Measurements from ENCODE around the gene SPTBN2.
"Not testable (repeated sequence)": the region's sequence is repeated elsewhere in the genome, so short reads cannot be mapped to it uniquely, and the experiment has no call there.

The SPTBN2 gene

GRCh38 chr11:66724167-66724566 is 4.8 kb downstream of the SPTBN2 start:
- not testable (repeated sequence) for DNase-seq (ENCODE audit: low read depth in 2 of 2)

GRCh38 chr11:66723693-66724092 is 5.3 kb downstream of the SPTBN2 start:
- DNase-seq (ENCODE audit: low read depth in 2 of 2), result no peak

DNA sequence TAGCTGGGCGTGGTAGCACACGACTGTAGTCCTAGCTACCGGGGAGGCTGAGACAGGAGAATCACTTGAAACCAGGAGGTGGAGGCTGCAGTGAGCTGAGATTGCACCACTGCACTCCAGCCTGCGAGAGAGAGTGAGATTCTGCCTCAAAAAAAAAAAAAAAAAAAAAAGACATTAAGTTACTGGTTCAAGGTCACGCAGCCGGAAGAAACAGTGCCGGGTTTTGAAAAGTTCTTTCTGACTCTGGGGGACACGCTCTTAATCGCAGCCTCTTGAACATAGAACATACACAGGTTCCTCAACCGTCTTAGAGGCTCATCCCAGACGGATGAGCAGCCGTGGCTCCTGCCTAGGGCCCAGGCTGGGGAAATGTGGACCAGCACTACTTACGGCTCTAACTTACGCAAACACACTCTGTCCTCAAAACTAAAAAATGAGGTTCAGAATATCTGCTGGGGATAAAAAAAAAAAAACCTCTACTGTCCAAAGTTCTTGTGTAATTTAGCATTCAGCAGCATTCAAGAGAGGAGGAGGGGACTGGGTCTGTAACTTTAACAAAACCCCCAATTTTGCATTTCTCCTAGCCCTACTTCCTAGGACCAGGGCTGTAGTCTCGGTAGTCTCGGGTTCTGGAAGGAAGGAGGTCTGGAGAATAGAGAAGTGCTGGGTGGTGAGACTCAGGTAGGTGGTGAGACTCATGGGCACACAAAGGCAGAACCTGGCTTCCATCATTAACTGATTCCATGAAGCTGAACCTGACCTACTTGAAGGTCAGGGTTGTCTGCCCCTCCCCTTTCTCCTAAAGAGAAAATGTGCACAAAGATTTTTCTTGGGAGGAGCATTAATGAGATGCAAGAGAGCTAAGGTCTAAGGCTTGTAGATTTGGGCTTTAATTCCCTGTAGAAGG is 6.0 kb downstream of the SPTBN2 start:
- no peak for DNase-seq (ENCODE audit: low read depth in 2 of 2)

DNA sequence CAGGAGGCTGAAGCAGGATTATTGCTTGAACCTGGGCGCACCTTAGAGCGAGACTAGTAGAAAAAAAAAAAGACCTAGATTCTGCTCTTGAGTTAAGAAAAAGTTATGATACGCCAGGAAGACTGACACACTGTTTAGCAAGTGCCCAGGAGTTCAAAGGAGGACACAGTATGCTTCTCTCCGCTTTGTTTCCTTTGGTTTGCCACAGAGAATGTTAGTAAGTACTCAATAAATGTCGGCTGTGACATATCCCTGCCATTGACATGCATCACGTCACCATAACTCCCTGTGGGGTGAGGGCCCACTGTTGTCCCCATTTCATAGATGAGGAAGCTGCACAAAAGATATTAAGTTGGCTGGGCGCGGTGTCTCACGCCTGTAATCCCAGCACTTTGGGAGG is 7.1 kb downstream of the SPTBN2 start:
- DNase-seq (ENCODE audit: low read depth in 2 of 2), result no peak

GRCh38 chr11:66720899-66721470 is 8.0 kb downstream of the SPTBN2 start:
- no peak for DNase-seq (ENCODE audit: low read depth in 2 of 2)

DNA sequence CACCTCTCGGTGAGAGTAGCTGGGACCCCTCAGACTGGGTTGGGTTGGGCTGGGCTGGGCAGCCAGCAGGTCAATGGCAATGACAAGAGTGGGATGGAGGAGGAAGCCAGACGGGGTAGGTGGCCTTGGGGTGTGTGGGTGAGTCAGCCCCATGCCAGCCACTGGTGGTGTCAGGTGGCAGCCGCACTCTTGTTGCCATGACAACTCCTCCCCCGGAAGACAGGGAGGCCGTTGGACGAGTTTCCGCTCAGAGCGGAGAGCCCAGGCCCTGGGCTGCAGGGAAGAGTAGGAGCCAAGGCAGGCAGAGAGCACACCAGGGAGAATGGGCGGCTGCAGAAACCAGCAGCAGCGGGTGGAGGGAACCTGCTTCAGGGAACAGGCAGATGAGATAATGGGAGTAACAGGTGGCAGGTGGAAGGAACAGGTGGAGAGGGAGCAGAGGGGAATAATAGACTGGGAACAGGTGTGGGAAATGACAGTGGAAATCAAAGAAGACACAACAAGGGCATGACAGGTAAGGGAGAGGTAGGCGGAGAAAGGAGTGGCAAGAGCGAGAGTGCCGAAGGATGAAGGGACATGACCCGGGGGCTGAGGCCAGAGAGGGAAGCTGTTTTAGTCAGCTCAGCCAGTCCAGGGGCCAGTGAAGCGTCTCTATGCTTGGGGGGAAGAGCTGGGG is 8.7 kb downstream of the SPTBN2 start:
- peak; percentile 52 to 56 for DNase-seq (ENCODE audit: low read depth in 2 of 2)

GRCh38 chr11:66719111-66719872 is 9.7 kb downstream of the SPTBN2 start:
- no peak for DNase-seq (ENCODE audit: low read depth in 2 of 2)

DNA sequence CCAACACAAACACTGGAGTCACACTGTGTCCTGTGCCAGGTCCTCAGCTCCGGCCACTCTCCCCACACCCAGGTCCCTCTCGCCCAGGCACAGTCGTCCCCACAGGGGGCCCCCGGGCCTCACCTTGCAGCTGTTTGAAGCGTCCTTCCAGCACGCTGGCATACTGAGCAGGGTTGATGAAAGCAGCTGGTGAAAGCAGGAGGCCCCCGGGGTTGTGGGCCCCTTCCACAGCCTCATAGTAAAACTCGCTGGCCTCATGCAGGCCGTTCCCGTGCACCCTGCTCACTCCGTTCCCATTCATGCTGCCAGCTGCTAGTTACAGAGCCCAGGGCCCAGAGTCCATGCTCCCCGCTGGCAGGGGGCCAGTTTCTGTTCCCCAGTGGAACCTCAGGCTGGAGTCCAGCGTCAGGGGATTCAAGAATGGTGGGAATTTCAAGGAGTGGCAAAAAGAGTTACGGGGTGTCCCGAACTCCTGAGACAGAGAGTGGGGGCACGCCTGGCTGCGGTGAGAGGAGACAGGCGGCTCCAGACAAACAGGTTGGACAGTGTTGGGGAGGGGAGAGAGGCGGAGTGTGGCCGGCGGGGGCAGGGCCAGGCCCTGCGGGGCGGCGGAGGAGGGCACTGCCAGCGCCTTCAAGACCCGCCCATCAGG is 10.6 kb downstream of the SPTBN2 start:
- no peak for DNase-seq (ENCODE audit: low read depth in 2 of 2)

DNA sequence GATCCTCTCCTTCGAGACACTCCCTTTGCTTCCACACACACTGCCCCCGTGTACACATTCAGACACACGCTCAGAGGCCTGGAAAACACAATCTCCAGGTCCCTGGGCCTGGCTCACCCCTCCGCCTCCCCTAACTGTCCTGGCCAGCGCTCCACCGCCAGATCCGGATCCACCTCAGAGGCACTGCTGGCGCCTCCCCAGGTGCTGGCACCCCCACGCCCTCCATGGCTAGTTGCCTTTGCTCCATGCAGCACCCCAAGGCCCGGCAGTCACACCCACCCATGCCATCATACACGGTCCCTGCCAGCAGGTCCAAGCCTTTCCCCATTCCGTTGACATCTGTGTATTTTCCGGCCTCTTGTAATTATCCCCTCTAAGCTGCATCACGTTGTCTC is 11.1 kb downstream of the SPTBN2 start:
- DNase-seq (ENCODE audit: low read depth in 2 of 2), result no peak

GRCh38 chr11:66716996-66717395 is 12.0 kb downstream of the SPTBN2 start:
- DNase-seq (ENCODE audit: low read depth in 2 of 2), result no peak

DNA sequence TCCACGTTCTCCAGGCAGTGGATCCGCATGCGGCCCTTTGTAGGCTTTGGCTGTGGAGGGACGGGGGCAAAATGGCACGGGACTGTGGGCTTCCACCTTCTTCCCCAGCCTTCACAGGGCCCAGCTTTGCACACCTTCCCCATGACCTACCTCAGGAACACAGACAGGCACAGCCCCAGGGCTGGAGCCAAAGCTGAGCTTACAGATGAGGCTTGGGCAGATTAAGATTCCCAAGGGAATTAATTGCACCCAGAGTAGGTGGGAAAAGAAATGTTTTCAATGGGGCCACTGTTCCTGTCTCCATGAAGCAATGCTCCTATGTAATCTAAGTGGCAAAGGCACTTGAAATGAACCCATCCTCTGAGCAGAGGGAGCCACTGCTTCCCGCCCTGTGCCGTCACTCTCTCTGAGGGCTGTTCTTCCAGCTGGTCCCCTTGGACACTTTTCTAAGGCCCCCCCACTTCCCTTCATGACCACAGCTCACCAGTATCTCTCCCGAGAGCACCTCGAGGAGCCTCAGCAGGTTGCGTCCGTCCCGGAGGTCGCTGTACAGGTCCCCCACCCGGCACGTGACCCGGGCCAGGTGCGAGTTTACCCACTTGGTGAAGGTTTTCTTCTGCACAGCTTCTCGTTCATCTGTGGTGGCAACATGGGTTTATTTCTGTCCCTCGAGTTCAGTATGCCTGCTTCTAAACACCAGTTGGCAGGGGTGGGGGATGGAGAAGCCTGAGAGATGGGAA is 13.5 kb downstream of the SPTBN2 start:
- DNase-seq (ENCODE audit: low read depth in 2 of 2), result no peak

DNA sequence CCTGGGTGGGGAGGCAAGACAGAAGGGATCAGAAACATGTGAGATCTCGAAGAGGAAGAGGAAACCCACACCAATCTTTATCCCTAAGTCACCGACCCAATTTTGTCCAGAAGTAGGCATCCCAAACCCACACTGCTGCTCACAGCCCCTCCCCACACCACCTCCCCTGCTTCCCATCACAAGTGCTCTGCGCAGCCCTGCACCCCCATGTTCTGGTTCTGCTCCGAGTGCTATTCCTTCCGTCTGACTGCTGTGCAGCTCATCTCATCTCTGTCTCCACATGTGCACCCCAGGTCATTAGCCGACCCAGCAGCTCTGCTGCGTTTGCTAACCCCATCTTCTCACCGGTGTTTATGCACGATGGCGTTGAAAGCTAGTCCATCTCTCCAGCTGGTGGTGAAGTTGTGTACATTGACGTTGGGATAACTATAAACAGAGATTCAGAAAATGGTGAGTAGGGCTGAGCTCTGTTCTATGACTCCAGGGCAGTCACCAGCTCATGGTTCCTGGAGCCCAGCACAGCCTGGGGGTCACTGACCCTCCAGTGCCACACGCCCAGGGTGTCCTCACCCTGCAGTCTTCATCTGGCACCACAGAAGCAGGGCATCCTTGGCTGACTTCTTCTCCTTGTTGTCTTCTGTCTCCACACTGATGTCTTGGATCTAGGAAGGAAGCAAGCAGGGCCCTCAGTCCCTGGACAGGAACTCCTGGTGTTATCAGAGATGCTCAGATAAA is 15.1 kb downstream of the SPTBN2 start:
- no peak for DNase-seq (ENCODE audit: low read depth in 2 of 2)

GRCh38 chr11:66710384-66710930 is 18.6 kb downstream of the SPTBN2 start:
- no peak for DNase-seq (ENCODE audit: low read depth in 2 of 2)

DNA sequence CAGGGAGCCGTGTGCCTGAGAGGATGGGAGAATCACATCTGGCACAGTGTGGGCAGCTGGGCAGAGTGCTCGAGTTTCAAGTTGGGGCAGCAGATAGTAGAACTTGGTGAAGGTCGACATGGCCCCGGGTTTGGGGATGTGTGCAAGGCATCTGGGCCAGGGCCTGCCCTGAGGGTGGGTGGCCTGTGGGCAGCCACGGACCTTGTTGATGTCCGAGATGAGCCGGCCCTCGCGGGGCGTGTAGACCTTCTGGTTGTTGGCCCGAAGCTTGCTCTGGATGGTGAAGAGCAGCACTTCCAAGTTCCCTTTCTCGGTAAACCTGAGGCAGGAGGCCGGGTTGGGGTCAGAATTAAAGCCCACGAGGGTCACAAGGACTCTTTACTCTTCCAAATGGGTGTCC is 20.3 kb downstream of the SPTBN2 start:
- no peak for DNase-seq (ENCODE audit: low read depth in 2 of 2)

GRCh38 chr11:66708094-66708493 is 20.9 kb downstream of the SPTBN2 start:
- no peak for DNase-seq (ENCODE audit: low read depth in 2 of 2)

- DNase-seq (ENCODE audit: low read depth in 2 of 2), result no peak
Observed at GRCh38 chr11:66707486-66707885, 21.5 kb downstream of the SPTBN2 start.

GRCh38 chr11:66706989-66707388 is 22.0 kb downstream of the SPTBN2 start:
- no peak for DNase-seq (ENCODE audit: low read depth in 2 of 2)

DNA sequence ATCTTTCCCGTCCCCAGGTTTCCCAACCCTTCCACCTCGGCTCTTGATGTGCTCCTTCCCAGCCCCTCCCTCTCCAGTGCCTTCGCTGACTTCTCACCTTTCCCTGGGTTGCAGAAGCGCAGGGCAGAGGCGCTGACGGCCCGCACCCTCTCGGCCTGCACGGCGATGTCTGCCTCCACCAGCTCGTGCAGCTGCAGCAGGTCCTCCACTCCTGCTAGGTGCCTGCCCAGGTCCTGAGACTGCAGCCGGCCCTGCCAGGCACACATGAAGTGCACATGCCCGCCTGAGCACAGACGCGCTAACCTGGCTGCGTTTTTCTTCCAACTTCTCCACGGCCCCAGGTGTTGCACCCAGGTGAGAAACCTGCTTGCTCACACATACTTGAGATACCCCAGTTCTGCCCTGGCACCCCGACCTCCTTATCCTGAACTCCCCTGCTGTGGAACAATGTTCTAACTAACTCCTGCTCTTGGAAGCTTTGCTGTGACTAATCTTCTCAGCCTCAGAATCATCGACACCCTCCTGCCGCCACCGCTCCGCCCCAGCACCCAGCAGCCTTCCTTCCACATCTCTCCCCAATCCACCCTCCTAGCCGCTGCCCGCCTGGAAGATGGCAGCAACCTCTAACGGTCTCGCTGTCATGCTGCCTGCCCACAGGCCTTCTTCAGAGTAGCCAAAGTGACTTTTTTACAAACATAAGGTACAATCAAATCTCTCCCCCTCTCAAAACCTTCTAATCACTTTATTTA is 23.3 kb downstream of the SPTBN2 start:
- DNase-seq (ENCODE audit: low read depth in 2 of 2), result no peak
